HK-2 (cell line): Measurements from ENCODE around the gene C10orf143.
"Not testable (repeated sequence)": the region's sequence is repeated elsewhere in the genome, so short reads cannot be mapped to it uniquely, and the experiment has no call there.

ENCODE experiments used
- DNase-seq: peaks from one replicate; pipeline ENCODE4 v3.0.0-alpha.2; 2018; ENCODE audit not compliant: unreplicated experiment

The C10orf143 gene

DNA sequence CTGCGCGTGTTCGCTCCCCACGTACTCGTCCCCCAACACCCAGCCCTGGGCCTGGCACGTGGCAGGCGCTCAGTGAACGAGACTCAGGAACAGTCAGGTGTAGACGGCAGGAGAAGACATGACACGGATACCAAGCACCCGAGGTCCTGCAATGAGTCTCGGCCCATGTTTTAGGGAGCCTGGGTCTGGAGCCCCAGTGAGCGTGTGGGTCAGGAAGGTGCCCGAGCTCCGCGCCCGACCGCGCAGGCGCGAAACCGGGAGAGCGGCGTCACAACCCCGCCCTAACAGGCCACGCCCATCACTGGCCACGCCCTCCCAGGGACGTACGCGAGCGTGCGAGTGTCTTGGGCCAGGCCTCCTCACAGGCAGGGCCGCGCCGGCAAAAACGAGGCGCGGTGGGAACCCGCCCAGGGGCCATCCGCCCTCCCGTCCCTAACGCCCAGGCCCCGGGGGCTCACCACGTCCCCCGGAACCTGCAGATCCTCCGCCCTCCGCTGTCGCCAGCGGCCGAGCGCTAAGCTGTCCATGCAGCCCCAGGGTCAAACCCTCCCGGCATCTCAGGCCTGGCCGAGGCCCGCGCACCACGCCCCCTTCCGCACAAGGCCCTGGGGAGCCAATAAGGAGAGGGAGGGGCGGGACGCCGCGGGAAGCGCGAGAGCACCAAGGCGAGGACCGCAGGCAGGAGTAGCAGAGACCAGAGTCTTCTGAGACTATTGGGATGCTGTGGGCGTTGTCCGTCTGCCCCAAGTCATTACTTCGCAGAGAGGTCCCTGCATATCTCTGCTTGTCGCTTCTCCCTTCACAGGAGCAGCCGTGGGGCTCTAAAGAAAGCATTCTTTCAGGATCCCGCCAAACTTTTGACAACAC lies at the start of gene C10orf143:
Gene C10orf143 (minus strand): TSS at position 585 of the 867 bp plus-strand sequence. CDS start 58 bp downstream, at position 527.
- peak; percentile 99 for DNase-seq

- no peak for DNase-seq
Measured at GRCh38 chr10:130159192-130159794, 48.7 kb upstream of the C10orf143 start.

DNA sequence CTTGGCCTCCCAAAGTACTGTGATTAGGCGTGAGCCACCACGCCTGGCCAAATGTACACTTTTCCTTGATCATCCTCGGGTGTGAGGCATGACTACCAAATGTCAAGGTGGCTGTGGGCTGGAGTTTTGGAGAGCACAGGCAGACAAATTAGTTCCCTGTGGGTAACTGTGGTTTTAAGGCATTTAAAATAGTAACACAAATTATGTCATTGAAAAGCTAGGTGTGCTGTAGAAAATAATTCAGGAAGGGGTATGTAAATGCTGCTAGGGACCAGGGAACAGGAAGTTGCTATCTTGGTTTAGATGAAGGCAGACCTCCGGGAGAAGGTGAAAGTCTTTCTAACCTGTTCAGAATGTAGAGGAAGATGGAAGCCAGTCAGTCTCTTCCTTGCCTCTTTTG lies 35.4 kb upstream of the C10orf143 start:
- no peak for DNase-seq

DNA sequence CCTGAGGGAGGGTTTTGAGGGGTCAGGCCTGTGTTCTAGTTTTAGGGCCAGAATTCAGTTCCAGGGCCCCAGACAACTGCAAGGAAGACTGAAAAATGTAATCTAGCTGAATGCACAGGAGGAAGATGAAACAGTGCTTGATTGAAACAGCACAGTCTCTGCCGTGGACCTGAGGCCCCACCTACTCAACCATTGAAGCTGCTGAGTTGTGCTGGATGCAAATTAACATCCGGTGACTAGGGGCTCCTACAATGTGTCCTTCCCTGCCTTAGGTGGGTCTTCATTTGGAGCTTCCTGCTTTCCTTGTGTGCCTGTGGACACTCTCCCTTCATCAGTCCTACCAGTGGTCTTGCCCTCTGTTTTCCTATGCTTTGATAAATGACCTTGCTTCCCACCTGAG lies 31.2 kb upstream of the C10orf143 start:
- DNase-seq: no peak

DNA sequence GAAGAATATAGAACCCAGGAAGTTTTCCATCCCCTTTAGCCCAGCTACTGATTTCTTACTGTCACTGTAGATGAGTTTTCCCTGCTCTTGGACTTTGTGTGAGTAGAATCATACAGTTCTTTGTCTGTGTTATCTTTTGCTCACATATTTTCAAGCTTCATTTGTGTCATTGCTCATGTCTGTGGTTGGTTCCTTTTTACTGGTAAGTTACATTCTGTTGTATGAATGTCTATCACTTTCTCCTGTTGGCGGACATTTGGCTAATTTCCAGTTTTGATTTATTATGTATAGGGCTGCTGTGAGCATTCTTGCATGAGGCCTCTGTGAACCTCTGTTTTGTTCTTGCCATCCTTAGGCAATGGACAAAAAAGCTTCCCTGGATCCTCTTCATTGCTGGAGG lies 30.8 kb upstream of the C10orf143 start:
- DNase-seq: no peak

- DNase-seq: no peak
Measured at GRCh38 chr10:130141038-130141437, 30.4 kb upstream of the C10orf143 start.

GRCh38 chr10:130140425-130140824 lies 29.8 kb upstream of the C10orf143 start:
- DNase-seq: no peak

GRCh38 chr10:130138479-130138866 lies 27.8 kb upstream of the C10orf143 start:
- peak; percentile 48 for DNase-seq

DNA sequence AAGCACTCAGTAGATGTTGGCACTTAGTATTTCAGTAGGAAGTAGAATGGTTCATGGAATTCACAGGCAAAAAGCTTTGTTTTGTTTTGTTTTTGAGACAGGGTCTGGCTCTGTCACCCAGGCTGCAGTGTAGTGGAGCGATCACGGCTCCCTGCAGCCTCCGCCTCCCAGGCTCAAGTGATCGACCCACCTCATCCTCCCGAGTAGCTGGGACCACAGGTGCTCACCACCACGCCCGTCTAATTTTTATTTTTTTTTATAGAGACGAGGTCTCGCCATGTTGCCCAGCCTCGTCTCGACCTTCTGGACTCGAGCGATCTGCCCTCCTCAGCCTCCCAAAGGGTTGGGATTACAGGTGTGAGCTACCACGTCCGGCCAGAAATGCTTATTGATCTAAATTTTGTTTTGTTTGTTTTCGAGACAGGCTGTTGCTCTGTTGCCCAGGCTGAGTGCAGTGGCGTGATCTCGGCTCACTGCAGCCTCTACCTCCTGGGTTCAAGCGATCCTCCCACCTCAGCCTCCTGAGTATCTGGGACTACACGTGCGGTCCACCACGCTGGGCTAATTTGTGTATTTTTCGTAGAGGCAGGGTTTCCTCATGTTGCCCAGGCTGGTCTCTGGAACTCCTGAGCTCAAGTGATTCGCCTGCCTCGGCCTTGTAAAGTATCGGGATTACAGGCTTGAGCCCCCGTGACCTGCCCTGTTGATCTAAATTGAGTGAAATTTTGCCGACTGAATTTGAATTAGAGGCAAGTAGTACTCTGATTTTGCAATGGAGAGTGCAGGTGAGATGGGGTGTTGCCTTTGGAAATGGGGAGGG lies 27.2 kb upstream of the C10orf143 start:
- DNase-seq: no peak

DNA sequence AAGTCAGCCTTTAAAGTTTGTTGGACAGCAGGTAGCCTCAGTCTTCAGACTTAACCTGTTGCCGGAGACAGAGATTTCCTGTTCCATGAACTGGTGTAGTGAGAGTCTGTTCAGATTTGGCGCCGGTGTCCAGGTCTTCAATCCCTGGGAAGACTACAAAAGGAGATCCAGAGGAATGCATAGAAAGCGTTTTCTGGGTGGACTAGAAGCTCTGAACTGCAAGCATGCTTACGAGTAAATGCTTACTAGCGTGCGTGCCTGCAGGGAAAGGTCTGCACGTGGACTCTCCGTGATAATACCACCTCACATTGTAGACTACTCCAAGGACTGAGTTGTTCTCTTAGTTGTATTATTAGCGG lies 26.4 kb upstream of the C10orf143 start:
- no peak for DNase-seq

DNA sequence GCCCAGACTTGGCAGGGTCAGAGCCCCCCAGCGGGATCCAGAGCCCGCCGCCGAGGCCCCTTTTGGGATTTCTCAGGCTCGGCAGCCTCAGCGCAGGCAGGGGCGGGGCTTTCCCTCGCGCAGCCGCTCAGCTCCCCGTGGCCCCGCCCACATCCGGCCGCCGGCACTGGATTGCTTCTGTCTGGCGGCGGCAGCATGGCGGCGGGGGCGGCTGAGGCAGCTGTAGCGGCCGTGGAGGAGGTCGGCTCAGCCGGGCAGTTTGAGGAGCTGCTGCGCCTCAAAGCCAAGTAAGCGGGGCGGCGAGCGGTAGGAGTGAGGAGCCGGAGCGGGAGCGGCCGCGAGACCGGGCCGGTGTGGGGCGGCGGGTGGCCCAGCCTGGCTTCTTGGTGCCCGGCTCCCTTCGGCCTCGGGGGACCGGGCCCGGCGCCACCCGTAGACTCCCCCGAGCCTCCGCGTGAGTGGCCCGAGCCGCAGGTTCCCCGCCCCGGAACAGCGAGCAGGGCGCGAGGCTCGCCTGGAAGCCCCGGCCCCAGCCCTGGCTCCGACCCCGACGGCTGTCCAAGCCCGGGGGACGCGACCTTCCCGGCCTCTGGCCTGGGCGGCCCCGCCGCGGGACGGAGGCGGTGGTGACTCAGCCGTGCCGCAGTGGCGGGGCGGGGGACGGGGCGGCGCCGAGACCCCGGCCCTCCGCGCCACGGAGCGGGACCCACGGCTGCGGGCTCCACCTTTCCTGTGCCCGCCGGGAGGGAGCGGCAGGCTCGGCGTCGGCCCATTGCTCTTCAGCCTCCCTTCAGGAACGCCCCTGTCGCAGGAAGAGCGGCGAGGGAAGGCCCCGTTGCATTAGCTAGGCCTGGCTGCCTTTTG lies 25.8 kb upstream of the C10orf143 start, which contains the start of gene GLRX3:
Gene GLRX3 (plus strand): TSS at position 166 of the 864 bp plus-strand sequence. CDS start 30 bp downstream, at position 196.
- DNase-seq: peak; percentile 88

DNA sequence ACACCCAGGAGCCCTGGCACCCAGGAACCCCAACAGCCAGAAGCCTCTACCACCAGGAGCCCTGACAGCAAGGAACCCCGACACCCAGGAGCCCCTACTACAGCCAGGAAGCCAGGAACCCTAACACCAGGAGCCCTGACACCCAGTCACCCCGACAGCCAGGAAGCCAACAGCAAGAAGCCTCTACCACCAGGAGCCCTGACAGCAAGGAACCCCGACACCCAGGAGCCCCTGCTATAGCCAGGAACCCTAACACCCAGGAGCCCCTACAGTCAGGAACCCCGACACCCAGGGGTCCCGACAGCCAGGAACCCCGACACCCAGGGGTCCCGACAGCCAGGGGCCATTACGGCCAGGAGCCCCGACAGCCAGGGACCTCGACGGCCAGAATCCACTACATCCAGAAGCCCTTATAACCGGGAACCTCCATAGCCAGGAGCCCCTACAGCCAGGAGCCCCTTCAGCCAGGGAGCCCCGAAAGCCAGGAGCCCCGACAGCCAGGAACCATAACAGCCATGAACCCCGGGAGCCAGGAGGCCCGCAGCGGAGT lies 25.1 kb upstream of the C10orf143 start:
- no peak for DNase-seq

DNA sequence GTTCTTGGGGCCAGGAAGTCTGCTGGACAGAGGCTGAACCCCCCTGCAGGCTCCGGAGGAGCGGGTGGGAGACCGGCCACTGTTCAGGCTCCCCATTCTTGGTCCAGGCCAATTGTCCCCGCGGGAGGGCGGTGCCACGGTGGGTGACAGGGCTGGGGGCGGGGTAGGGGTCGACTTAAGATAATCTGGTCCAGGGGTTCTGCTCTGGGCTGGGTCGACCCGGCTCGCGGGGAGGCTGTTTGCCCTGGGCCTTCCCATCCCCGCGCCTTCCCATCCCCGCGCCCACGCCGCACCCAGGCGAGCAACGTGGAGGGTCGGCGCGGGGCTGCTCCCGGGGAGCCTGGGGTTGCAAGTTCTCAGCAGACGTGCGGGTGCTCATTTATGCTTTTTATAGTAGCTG lies 18.3 kb upstream of the C10orf143 start:
- no peak for DNase-seq

DNA sequence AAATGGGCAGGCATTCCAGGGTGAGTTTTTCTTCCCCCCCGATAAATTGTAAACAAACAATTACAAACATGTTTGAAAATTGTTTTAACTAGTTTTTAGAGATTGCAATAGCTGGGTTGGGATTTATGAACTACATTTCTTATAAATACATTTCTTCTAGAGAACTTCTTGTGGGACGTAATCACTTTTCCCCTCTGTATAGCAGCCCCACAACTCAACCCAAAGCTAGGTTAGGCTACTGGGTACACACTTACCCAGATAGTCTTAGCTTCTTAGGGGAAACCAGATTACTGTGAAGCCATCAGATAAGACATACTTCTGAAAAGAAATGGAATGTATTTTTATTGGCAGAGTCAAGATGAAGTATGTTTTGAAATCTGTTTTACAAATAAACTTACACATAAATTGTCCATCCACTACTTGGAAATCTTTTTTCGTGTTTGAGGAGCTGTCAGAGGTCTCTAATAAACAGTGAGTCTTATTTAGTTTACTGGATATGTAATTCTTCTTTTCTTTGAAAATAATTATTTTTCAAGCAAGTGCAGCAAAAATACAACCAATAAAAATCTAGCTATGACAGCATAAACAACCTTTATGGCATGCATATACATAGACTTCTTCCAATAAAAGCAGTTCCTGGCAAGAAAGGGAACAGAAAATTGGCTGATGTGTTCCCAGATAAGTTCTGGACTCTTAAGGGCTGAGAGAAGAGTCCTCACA lies 17.6 kb upstream of the C10orf143 start:
- DNase-seq: no peak

GRCh38 chr10:130127364-130128061 lies 16.9 kb upstream of the C10orf143 start:
- peak; percentile 35 for DNase-seq

GRCh38 chr10:130121486-130122079 lies 11.0 kb upstream of the C10orf143 start:
- no peak for DNase-seq

DNA sequence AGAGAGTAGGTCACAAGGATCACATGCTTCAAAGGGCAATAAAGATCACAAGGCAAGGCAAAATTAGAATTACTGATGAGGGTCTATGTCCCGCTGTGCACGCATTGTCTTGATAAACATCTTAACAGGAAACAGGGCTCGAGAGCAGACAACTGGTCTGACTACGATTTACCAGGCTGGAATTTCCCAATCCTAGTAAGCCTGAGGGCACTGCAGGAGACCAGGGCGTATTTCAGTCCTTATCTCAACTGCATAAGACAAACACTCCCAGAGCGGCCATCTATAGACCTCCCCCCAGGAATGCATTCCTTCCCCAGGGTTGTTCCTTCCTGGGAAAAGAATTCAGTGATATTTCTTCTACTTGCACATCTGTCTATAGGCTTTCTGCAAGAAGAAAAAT lies 6.9 kb upstream of the C10orf143 start:
- not testable (repeated sequence) for DNase-seq

GRCh38 chr10:130116942-130117341 lies 6.3 kb upstream of the C10orf143 start:
- not testable (repeated sequence) for DNase-seq

DNA sequence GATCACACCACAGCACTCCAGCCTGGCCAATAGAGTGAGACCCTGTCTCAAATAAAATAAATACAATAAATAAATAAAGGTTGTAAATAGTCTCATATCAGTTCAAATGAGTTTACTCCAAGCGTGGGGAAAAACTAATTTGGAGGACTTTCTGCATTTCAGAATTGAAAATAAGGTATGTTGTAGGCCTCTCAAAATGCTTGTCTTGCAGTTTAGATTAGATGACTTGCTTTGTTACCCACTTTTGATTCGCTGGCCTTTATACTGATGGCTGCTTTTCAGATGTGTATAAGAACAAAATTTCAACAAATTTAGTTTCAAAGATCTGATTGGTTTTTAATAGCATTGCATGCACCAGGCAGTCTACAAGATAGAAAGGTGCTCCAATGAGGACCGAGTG lies 2.2 kb upstream of the C10orf143 start:
- DNase-seq: no peak

GRCh38 chr10:130111852-130112180 lies 1.2 kb upstream of the C10orf143 start:
- DNase-seq: no peak
